ENCODE data around the gene EMP2.

Gene EMP2

GRCh38 chr16:10610499-10611184 lies 30.2 kb upstream of the EMP2 start:
- DNase-seq (ENCODE audit: low read depth): no peak

- DNase-seq (ENCODE audit: low read depth): no peak
These were observed 29.0 kb upstream of the EMP2 start for GRCh38 chr16:10609402-10609774.

GRCh38 chr16:10608687-10609401 lies 28.4 kb upstream of the EMP2 start:
- DNase-seq (ENCODE audit: low read depth): no peak

GRCh38 chr16:10607157-10607556 lies 26.8 kb upstream of the EMP2 start:
- no peak for DNase-seq (ENCODE audit: low read depth)

- no peak for DNase-seq (ENCODE audit: low read depth)
These were observed 26.2 kb upstream of the EMP2 start for GRCh38 chr16:10606607-10607006.

GRCh38 chr16:10605636-10606035 lies 25.2 kb upstream of the EMP2 start:
- no peak for DNase-seq (ENCODE audit: low read depth)

- DNase-seq (ENCODE audit: low read depth): no peak
These were observed 21.3 kb upstream of the EMP2 start for GRCh38 chr16:10601444-10602408.

- no peak for DNase-seq (ENCODE audit: low read depth)
These were observed 20.5 kb upstream of the EMP2 start for GRCh38 chr16:10600782-10601443.

- DNase-seq (ENCODE audit: low read depth): no peak
These were observed 19.2 kb upstream of the EMP2 start for GRCh38 chr16:10599626-10600025.

- DNase-seq (ENCODE audit: low read depth): no peak
These were observed 17.8 kb upstream of the EMP2 start for GRCh38 chr16:10598157-10598556.

GRCh38 chr16:10597187-10597601 lies 16.8 kb upstream of the EMP2 start:
- DNase-seq (ENCODE audit: low read depth): no peak

GRCh38 chr16:10594312-10594950 lies 14.0 kb upstream of the EMP2 start:
- no peak for DNase-seq (ENCODE audit: low read depth)

- DNase-seq (ENCODE audit: low read depth): no peak
These were observed 12.2 kb upstream of the EMP2 start for GRCh38 chr16:10592611-10593010.

GRCh38 chr16:10590342-10590741 lies 9.9 kb upstream of the EMP2 start:
- no peak for DNase-seq (ENCODE audit: low read depth)

- DNase-seq (ENCODE audit: low read depth): no peak
These were observed 8.7 kb upstream of the EMP2 start for GRCh38 chr16:10589109-10589508.

- no peak for DNase-seq (ENCODE audit: low read depth)
These were observed 7.2 kb upstream of the EMP2 start for GRCh38 chr16:10587622-10588021.

GRCh38 chr16:10584981-10585438 lies 4.6 kb upstream of the EMP2 start:
- no peak for DNase-seq (ENCODE audit: low read depth)

GRCh38 chr16:10583269-10583668 lies 2.9 kb upstream of the EMP2 start:
- DNase-seq (ENCODE audit: low read depth): no peak

- no peak for DNase-seq (ENCODE audit: low read depth)
These were observed 1.1 kb upstream of the EMP2 start for GRCh38 chr16:10581507-10581906.

- DNase-seq (ENCODE audit: low read depth): no peak
These were observed 467 bp upstream of the EMP2 start for GRCh38 chr16:10580883-10581247.

- DNase-seq (ENCODE audit: low read depth): no peak
These were observed 828 bp downstream of the EMP2 start for GRCh38 chr16:10579575-10579964.
